GM18870 (cell line): ENCODE data around the gene STEAP2.
A peak's percentile ranks its signal among the peaks of the same experiment; 100 is the strongest.
"Not testable (repeated sequence)": the region's sequence is repeated elsewhere in the genome, so short reads cannot be mapped to it uniquely, and the experiment has no call there.

Source experiments
- ATAC-seq: cut with Tn5 transposase; IDR thresholded peaks from one replicate; pipeline ENCODE4 v1.9.1; 2021; ENCODE audit warnings: moderate library complexity; ENCODE audit not compliant: unreplicated experiment

Gene STEAP2

DNA sequence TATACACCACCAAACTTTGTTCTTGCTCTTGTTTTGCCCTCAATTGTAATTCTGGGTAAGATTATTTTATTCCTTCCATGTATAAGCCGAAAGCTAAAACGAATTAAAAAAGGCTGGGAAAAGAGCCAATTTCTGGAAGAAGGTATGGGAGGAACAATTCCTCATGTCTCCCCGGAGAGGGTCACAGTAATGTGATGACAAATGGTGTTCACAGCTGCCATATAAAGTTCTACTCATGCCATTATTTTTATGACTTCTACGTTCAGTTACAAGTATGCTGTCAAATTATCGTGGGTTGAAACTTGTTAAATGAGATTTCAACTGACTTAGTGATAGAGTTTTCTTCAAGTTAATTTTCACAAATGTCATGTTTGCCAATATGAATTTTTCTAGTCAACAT, 20.9 kb downstream of the STEAP2 start:
- no peak for ATAC-seq

DNA sequence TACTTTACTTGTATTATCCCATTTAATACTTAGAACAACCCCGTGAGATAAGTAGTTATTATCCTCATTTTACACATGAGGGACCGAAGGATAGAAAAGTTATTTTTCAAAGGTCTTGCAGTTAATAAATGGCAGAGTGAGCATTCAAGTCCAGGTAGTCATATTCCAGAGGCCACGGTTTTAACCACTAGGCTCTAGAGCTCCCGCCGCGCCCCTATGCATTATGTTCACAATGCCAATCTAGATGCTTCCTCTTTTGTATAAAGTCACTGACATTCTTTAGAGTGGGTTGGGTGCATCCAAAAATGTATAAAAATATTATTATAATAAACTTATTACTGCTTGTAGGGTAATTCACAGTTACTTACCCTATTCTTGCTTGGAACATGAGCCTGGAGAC, 22.0 kb downstream of the STEAP2 start:
- no peak for ATAC-seq

DNA sequence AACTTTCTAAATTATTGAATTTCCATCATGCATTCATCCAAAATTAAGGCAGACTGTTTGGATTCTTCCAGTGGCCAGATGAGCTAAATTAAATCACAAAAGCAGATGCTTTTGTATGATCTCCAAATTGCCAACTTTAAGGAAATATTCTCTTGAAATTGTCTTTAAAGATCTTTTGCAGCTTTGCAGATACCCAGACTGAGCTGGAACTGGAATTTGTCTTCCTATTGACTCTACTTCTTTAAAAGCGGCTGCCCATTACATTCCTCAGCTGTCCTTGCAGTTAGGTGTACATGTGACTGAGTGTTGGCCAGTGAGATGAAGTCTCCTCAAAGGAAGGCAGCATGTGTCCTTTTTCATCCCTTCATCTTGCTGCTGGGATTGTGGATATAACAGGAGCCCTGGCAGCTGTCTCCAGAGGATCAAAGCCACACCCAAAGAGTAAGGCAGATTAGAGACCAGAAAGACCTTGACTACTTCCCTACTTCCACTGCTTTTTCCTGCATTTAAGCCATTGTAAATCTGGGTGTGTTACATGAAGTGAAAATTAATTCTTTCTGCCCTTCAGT, 25.3 kb downstream of the STEAP2 start:
- ATAC-seq: no peak

DNA sequence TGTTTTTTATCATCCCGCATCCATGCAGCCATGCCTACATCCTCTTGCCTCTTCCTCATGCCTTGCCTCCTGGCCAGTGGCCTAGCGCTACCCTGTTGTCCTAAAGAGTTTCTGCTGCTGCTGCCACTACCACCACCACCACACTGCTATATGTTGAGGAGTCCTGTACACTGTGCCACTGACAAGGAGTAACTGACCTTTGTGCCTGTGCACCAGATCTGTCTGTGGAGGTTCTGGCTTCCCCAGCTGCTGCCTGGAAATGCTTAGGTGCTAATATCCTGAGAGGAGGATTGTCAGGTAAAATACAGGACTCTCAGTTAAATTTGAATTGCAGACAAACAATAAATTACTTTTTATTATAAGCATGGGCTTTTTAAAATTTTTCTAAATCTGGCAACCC, 26.5 kb downstream of the STEAP2 start:
- no peak for ATAC-seq

DNA sequence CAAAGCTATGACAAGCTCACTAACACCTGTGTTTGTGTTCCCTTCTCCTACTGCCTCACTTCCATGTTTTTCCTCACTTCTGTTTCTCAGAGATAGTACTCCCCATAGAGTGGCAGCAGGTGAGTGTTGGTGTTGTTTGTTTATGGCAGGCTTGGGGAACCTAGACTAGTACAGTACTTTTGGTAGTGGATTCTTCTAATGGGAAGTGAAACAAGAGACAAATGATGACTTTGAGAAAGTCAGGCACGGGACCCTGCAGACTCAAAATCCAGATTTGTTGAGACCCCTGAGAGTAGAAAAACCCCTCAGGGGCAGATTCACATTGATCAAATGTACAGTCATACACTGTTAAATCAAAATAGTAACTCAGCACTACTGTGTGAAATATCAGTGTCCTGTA, 27.0 kb downstream of the STEAP2 start:
- no peak for ATAC-seq

DNA sequence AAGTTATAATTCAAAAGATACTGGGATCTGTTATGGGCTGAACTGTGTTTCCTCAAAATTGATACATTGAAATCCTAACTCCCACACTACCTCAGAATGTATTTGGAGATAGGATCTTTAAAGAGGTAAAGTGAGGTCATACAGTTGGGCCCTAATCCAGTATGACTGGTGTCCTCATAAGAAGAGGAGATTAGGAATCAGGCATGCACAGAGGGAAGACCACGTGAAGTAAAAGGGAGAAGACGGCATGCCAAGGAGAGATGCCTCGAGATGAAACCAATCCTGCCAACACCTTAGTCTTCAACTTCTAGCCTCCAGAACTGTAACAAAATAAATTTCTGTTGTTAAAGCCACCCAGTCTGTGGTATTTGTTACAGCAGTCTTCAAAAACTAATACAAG, 27.5 kb downstream of the STEAP2 start:
- no peak for ATAC-seq

DNA sequence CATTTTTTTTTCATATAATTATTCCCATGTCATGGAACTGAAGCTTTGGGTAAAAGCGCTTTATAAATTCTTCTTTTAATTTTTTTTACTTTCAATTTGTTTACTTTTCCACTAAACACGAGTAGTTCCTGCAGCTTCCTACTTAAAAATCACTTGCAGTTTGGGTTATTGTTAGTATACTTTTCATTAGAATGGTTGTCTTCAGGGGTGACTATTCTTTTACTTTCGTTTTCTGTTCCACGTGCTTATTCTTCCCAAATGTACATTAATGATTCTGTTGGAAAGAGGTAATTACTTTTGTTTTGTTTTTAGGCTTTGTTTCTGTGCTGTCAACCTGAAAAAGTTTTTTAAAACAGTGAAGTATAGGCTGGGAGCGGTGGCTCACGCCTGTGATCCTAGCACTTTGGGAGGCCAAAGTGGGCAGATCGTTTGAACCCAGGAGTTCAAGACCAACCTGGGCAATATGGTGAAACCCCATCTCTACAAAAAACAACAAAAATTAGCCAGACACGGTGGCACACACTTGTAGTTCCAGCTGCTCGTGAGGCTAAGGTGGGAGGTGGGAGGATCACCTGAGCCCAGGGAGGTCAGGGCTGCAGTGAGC, 28.2 kb downstream of the STEAP2 start:
- ATAC-seq: no peak

DNA sequence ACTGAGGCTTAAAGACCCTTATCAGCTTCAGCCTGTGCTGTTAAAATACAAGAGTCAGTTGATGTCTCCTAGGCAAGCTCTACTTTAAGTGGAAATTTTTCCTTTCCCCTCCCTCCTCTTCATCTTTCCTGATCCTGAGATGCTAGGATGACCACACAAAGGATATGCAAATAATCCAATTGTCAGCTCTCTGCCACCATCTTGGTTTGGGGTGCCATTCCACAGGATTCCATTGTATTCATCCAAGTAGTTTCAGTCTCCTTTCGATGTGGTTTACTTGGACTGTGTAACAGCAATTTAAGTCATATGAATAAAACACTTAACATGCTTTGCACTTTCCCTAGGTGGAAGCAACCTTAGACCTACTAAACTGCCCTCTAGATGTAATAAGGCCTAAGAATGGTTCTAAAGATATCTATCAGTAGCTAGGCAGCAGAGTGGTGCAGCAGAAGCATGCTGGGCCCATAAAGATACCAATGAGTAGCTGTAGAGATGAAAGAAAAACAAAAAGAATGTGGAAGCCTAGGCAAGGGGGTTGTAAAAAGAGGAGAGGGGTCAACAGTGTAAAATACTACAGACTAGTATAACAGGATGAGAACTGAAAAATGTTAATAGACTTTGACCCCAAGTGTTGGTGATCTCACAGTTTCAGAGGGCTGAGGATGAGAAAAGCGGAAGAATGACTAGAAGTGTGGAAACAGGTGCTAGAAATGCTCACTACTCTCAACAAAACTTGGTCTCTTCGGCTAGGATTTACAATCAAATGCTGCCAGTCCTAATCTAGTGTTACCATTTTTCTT, 31.0 kb downstream of the STEAP2 start:
- peak; percentile 86 for ATAC-seq

DNA sequence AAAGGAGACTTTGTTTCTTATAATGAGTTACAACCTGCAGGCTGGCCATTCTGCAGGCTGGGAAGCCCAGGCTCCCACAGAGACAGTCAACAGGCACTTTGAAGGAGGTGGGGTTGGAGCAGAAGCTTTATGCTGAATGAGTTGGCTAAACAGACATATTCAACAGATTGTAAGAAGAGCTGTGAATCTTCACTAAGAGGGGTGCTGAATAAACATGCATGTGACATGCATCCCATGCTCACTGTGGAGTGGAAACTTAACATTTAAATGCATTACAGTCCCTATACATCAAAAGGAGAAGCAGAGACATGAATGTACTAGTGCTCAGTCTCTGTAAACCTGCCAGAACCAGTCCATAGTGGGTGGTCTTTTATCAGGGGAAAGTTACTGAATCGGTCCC, 32.0 kb downstream of the STEAP2 start:
- no peak for ATAC-seq

DNA sequence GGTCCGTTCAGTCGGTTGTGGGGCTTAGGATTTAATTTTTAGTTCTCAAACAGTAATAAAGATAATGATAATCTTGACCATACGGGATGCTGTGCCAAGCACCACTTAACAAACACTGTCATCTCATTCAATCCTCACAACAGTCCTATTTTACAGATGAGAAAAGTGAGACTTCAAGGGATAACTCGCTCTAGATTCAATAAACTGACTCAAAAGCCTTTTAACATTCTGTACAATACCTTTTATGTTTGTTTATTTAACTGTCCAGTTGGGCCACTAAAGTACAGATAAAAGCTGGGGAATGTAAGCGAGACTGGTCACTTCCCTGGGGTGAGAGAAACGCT, 33.0 kb downstream of the STEAP2 start:
- ATAC-seq: no peak

DNA sequence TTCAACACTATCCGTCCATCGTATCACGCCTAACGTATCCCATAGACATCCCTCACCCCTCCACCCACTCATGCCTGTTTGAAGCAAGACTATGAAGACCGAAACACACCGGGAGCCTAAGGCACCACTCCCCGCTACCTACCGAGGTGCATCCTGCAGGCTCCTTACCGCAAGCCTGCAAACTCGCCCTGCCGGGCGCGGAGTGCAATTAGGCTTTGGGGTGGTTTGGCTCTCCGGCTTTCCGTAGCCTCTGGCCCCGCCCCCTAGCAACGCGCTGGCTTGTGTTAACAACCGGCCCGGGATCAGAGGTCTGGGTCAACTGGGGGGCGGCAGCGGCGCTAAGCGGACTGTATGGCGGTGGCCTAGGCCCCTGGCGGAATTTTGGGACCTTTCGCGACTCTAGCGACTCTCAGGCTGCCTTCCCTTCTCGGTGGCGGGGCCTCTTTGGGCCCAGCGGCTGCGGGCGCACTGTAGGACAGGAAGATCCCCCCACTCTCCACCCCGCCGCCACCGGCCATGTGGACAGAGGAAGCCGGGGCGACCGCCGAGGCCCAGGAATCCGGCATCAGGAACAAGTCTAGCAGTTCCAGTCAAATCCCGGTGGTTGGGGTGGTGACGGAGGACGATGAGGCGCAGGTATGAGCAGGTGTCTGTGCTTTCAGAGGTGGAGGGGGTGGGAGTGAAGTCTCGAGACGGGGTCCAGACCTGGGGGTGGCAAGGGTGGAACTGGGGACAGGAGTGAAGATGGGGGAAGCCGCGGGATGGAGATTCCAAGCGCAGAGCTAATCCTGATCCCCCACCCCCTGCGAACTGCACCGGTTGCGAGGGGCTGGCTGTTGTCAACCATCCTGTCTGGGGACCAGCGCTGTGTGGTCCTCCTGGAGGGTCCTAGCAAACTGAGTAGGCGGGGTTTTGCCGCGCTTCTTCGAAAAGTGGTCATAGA, 33.6 kb downstream of the STEAP2 start, which contains the start of gene CFAP69:
CFAP69 (plus strand) TSS at position 266 of the 943 bp plus-strand sequence; CDS start at position 517, 251 bp downstream.
- ATAC-seq: peak; percentile 66

DNA sequence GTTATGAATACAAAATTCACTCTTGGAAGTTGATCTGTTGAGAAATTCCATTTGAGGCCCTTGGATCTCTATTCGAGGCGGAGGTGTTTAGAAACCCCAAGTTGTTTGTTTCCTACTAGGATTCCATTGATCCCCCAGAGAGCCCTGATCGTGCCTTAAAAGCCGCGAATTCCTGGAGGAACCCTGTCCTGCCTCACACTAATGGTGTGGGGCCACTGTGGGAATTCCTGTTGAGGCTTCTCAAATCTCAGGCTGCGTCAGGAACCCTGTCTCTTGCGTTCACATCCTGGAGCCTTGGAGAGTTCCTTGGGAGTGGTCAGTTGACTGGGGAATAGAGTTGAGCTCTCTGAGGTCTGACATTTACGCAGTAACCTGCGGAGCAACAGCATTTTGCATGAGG, 34.6 kb downstream of the STEAP2 start:
- no peak for ATAC-seq

DNA sequence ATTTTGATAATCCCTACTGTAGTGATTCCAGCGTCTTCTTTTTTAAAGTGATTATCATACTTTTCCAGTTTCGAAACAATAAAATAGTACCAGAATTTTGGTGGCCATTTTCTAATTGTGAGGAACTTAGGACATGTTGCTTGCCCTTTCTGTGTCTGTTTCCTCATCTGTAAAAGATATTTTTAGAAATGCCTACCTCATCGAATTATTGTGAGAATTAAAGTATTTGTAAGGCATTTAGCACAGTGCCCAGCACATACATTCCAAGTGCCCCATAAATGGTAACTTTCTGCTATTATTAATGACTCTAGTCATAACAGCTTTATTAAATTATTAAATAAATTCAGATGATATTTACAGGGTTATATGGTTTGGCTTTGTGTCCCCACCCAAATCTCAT, 37.2 kb downstream of the STEAP2 start:
- no peak for ATAC-seq

DNA sequence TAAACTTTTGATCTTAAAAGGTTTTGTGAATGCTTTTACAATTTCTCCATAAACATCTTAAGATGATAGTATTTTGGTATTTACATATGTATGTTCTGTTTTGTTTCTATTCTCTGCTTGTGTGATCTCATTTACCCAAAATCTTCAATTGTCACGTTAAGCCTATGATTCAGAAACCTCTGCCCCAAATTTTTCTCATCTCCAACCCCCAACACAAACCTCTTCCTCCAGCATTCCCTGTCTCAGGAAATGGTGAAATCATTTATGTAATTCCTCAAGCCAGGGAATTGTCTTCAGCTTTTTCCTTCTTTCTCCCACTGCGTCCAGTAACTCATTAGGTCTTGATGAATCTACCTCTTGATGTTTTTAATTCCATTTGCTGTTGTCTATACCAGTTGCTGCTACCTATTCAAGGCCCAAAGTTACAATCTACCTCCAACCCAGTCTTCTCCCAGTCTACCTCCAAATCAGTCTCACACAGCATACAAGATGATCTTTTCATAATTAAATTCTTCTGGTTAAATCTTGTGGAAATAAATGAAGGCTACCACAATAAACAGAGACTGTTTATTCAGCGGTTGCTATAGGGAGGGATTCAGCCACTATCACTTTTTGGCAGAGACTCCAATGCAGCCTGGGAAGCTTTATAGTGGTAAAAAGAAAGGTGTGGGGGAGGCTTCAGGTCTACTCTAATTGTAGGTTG, 39.2 kb downstream of the STEAP2 start:
- no peak for ATAC-seq

DNA sequence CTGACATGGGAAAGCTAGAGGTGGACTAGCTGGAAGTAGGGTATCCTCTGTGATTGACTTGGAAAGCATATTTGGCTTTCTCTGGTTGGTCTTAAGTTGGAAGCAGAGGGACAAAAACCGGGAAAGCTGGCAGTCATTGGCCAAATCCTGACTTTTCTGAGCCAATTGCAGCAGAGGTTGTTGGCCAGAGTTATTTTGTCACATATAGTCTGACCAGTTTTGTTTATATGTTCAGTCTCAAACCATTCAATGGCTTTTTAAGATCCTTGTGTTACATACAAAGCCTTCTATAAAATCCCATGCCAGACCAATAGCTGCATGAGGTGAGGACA, 39.7 kb downstream of the STEAP2 start:
- ATAC-seq: no peak

DNA sequence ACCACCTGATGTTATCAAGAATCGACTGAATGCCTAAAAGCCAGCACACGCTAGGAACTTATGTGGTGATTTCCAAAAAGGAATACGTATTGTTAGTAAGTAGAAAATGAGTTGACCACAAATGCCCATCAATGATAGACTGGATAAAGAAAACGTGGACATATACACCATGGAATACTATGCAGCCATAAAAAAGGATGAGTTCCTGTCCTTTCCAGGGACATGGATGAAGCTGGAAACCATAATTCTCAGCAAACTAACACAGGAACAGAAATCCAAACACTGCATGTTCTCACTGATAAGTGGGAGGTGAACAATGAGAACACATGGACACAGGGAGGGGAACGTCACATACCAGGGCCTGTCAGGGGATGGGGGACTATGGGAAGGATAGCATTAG, 44.5 kb downstream of the STEAP2 start:
- not testable (repeated sequence) for ATAC-seq

DNA sequence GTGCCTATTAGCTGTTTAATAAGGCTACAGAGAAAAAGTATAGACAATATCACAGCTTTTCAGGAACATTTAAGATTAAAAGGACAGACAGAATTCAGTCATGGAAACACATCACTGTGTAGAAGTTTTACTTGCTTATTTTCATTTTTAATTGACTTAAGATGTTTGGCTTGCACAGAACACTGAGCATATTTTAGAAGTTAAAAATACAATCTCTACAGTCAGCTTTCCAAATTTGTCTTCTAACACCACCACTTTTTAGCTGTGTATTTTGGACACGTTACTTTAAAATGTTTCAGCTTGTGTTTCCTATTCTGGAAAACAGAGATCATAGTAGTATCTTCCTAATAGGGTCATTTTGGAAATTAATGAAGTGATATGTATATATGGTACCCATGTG, 45.2 kb downstream of the STEAP2 start:
- no peak for ATAC-seq

DNA sequence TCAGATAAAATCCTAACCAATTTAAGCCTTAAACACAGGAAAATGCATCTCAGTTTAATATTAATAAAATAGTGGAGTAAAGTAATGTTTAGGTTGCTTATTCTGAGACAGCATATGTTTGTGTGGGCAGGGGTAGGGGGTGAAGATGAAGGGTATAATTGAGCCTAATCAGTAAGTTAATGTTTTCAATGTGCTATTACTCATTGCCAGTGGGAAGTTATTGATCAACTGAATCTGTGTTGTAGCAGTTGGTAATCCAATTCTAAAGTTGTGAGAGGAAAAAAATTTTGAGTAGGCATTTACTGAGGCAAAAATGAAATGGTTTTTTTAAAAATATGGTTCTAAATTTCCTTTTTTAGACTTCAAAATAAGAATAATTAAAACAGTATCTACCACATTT, 49.9 kb downstream of the STEAP2 start:
- no peak for ATAC-seq

DNA sequence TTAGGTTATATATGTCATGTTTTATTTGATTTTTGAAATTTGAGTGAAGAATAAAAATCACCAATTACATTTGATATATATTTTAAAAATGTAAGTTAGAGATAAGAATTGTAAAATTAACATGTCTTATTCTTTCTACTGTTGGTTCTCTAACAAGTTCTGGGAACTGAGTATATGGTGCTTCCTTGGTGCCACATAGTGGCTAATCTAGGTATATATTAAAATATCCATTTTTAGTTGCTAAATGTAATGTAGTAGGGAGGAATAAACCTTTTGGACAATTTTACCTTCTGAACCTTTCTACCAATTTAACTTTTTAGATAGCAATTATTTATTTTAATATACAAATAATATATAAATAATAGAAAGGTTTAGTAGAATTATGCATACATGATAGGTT, 50.9 kb downstream of the STEAP2 start:
- peak; percentile 91 for ATAC-seq

DNA sequence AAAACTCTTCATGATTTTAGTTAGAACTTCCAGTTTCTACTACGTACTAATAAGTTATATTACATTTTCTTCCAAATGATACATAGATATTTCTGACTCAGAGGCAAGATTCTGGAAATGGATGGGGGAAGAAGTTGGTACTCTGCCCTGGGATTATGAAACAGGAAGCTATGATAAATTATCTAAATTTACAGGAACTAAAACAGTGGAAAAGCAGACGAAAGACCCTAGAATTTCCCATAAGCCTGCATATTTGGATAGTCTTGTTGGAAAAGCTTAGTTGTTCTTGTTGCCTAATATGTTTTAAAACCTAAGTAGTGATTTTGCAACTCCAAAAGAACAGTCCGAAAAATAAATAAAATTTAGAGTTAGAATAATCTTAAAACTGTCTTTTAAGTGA, 55.3 kb downstream of the STEAP2 start:
- no peak for ATAC-seq
